Testis (tissue), 3 donors: Measurements from ENCODE around the gene ZBTB12. TPM values are rescaled to one million over a fixed set of nuclear protein-coding genes. Genes with fewer than 3 reads are reported as not detected.
A peak's percentile ranks its signal among the peaks of the same experiment; 100 is the strongest.

Experiments used
- DNase-seq: peaks from one replicate; pipeline ENCODE4 v3.0.0-alpha.2; 2019
- H3K27ac ChIP-seq, 2 donors: fragments of 200-600 bp; sonication (generic); one replicate each; pipeline ENCODE4 v1.5.1; 2019
- H3K27me3 ChIP-seq: fragments of 200-600 bp; sonication (generic); one replicate; pipeline ENCODE4 v1.5.1; 2019
- H3K36me3 ChIP-seq: fragments of 200-600 bp; sonication (generic); one replicate; pipeline ENCODE4 v1.5.1; 2017; ENCODE audit warnings: low read depth; ENCODE audit errors: missing control alignments
- H3K4me1 ChIP-seq: fragments of 200-600 bp; sonication (generic); one replicate; pipeline ENCODE4 v1.5.1; 2019
- H3K4me3 ChIP-seq, 2 donors: fragments of 200-600 bp; sonication (generic); one replicate each; pipeline ENCODE4 v1.5.1; 2017 to 2019
- H3K9me3 ChIP-seq: fragments of 200-600 bp; sonication (generic); one replicate; pipeline ENCODE4 v1.5.1; 2017
- CTCF ChIP-seq, 3 experiments: fragments of 450-650 bp in 2 of 3; fragments of 200-600 bp in 1 of 3; sonication (generic) in 1 of 3; IDR thresholded peaks; one replicate each; pipeline ENCODE4 v1.5.1; 2016 to 2019; ENCODE audit warnings: antibody characterized with exemption in 3 of 3, mild to moderate bottlenecking in 2 of 3, moderate library complexity in 1 of 3
- POLR2A ChIP-seq: fragments of 450-650 bp; IDR thresholded peaks from one replicate; pipeline ENCODE4 v1.6.1; 2017; ENCODE audit warnings: antibody characterized with exemption, mild to moderate bottlenecking, moderate library complexity
- WGBS, 2 donors: methylation state at CpG; one replicate each; pipeline ENCODE4 v1.1.5; 2018; 5-methylcytosine and 5-hydroxymethylcytosine counted together
- intact Hi-C: fragments of 100-400 bp; cut with DNase I; formaldehyde crosslinking; loops from one replicate; pipeline ENCODE4 v1.15.1; 2023; ENCODE audit warnings: low total_unique reads
- polyA plus RNA-seq: library from polyadenylated mRNA; stranded (reverse); fragments of 350-450 nt; fragmentation: Illumina TruSeq; extraction: RNeasy Lipid Tissue Mini Kit (QIAGEN cat#74804); gene quantifications from one replicate; pipeline ENCODE4 v1.2.3, GENCODE V29; 2014; ENCODE audit warnings: low read depth, low replicate concordance; ENCODE audit not compliant: insufficient read depth
- total RNA-seq, 2 donors: library from RNA; depleted of rRNA; stranded (reverse); fragments of >200 nt; gene quantifications; one replicate each; pipeline ENCODE4 v1.2.3, GENCODE V29; 2016

ZBTB12 gene
- total and polyA plus RNA-seq, 3 donors from 2014 or later = 5.3 to 6.3 (median 5.6) TPM

DNA sequence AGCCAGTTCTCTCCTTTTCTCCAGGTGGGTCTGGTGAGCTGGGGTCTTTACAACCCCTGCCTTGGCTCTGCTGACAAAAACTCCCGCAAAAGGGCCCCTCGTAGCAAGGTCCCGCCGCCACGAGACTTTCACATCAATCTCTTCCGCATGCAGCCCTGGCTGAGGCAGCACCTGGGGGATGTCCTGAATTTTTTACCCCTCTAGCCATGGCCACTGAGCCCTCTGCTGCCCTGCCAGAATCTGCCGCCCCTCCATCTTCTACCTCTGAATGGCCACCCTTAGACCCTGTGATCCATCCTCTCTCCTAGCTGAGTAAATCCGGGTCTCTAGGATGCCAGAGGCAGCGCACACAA is 43.2 kb upstream of the ZBTB12 start:
- DNase-seq = no peak
- TF ChIP-seq POLR2A (no peak), CTCF (IDR thresholded peaks at IDR 0.05) (no peak)
- Histone ChIP-seq H3K27ac (peak overlapping the region; percentile 3 to 69), H3K27me3 (no peaks in the 10 kb centered on the region), H3K36me3 (no peaks in the 10 kb centered on the region), H3K4me1 (peaks cover 19% of the 10 kb centered on the region), H3K4me3 (no peak overlapping the region), H3K9me3 (no peaks in the 10 kb centered on the region)
- WGBS, 2 donors = 74 to 85% methylated on average over 9 of the region's 9 CpGs
- intact Hi-C loops = no loop called here

DNA sequence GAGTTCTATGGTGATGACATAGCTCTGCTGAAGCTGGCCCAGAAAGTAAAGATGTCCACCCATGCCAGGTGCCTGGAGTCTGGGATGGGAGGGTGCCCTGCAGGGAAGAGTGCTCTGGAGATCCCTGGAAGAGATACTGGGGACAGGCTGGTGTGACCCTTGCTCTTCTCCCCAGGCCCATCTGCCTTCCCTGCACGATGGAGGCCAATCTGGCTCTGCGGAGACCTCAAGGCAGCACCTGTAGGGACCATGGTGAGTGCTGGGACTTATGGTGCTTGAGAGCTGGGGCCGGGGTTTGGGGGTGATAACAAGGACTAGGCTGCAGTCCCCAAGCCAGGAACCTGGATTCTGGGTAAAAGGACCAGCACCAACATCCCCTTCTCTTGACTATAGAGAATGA is 41.9 kb upstream of the ZBTB12 start:
- H3K4me3 ChIP-seq = no peak overlapping the region

GRCh38 chr6:31940256-31940664 is 38.4 kb upstream of the ZBTB12 start:
- WGBS, 2 donors = 29 to 30% methylated on average over 6 of the region's 6 CpGs
- no peaks in the 10 kb centered on the region for H3K9me3 ChIP-seq
- H3K36me3 ChIP-seq = no peaks in the 10 kb centered on the region
- DNase-seq = no peak
- no peak overlapping the region for H3K27ac ChIP-seq
- intact Hi-C loops = no loop called here
- no peaks in the 10 kb centered on the region for H3K27me3 ChIP-seq
- no peak overlapping the region for H3K4me3 ChIP-seq
- peaks cover 11% of the 10 kb centered on the region for H3K4me1 ChIP-seq
- TF ChIP-seq POLR2A = no peak
- TF ChIP-seq CTCF (IDR thresholded peaks at IDR 0.05) = no peak

More for the DNA sequence above, 41.9 kb upstream of the ZBTB12 start:
- H3K27me3 ChIP-seq = no peaks in the 10 kb centered on the region
- 78 to 100% methylated on average over 1 to 3 of the region's 3 CpGs for WGBS, 2 donors
- no peak overlapping the region for H3K27ac ChIP-seq
- no peak for TF ChIP-seq POLR2A
- no peak for TF ChIP-seq CTCF (IDR thresholded peaks at IDR 0.05)
- no peak for DNase-seq
- no peaks in the 10 kb centered on the region for H3K36me3 ChIP-seq
- intact Hi-C loops = no loop called here
- peaks cover 19% of the 10 kb centered on the region for H3K4me1 ChIP-seq
- no peaks in the 10 kb centered on the region for H3K9me3 ChIP-seq

DNA sequence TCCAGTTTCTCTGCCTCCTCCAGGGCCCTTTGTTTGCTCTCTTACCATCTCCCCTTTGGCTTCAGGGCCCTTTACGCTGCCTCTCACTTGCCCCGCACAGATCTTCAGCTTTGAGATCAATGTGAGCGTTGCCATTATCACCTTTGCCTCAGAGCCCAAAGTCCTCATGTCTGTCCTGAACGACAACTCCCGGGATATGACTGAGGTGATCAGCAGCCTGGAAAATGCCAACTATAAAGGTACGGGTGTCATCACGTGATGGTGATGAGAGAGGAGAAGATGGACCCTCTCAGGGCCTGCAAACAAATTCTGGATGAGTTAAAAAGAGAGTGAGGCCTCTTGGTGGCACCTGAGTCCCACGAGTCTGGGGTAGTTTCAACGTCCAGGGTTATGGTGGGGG is 33.9 kb upstream of the ZBTB12 start:
- Histone ChIP-seq H3K27ac (no peak overlapping the region), H3K4me3 (no peak overlapping the region), H3K36me3 (no peaks in the 10 kb centered on the region), H3K4me1 (peaks cover 5% of the 10 kb centered on the region), H3K27me3 (no peaks in the 10 kb centered on the region), H3K9me3 (no peaks in the 10 kb centered on the region)
- 86 to 89% methylated on average over 9 of the region's 9 CpGs for WGBS, 2 donors
- DNase-seq = no peak
- TF ChIP-seq POLR2A = no peak
- intact Hi-C loops = no loop called here

GRCh38 chr6:31935021-31935420 is 33.1 kb upstream of the ZBTB12 start:
- TF ChIP-seq POLR2A (no peak), CTCF (IDR thresholded peaks at IDR 0.05) (no peak)
- Histone ChIP-seq H3K27ac (no peak overlapping the region), H3K4me1 (no peaks in the 10 kb centered on the region), H3K27me3 (no peaks in the 10 kb centered on the region), H3K4me3 (no peak overlapping the region), H3K9me3 (no peaks in the 10 kb centered on the region), H3K36me3 (no peaks in the 10 kb centered on the region)
- intact Hi-C loops = no loop called here
- no peak for DNase-seq
- 84 to 88% methylated on average over 3 of the region's 3 CpGs for WGBS, 2 donors
